Measurements from ENCODE around the gene ARAP1.

- no peak for TF ChIP-seq EZH2 (IDR thresholded peaks at IDR 0.05; ENCODE audit: low read length, missing control alignments)
- TF ChIP-seq CTCF (conservative IDR thresholded peaks at IDR 0.05 in 1 of 2, IDR thresholded peaks at IDR 0.05 in 1 of 2; ENCODE audit: low read depth in 1 of 2, low read length in 2 of 2), result no peak
Observed at GRCh38 chr11:72719144-72719543, 33.1 kb downstream of the ARAP1 start.
